ENCODE data around the gene KCTD15.

KCTD15 gene

DNA sequence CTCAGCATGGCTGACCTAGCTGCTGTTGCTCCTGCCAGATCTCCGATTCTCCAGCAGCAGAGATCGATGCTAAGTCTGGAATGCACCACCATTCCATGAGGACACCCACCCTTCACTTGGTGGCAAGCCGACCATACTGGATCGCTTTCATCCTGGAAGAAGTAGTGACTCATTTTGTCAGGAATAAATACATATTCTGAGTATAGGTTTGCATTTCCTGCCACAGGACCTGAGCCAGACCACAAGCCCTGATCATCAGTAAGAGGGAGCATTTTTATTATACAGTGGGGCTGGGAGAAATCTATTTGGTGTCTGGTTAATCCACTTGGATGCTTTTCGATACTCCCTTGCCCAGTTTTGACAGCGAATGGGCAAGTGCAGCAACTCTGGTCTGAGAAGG, 10.9 kb upstream of the KCTD15 start:
- Histone ChIP-seq H3K9ac (ENCODE audit: low read length) (no peak overlapping the region), H3K4me3 (ENCODE audit: low read length) (no peak overlapping the region), H3K27ac (ENCODE audit: low read depth, low read length) (no peak overlapping the region), H3K36me3 (ENCODE audit: control insufficient read depth, insufficient read depth, low read length) (no peaks in the 10 kb centered on the region), H3K27me3 (ENCODE audit: control insufficient read depth, insufficient read depth, low read length) (no peaks in the 10 kb centered on the region), H3K4me1 (ENCODE audit: control insufficient read depth, insufficient read depth, low read length) (no peaks in the 10 kb centered on the region)

DNA sequence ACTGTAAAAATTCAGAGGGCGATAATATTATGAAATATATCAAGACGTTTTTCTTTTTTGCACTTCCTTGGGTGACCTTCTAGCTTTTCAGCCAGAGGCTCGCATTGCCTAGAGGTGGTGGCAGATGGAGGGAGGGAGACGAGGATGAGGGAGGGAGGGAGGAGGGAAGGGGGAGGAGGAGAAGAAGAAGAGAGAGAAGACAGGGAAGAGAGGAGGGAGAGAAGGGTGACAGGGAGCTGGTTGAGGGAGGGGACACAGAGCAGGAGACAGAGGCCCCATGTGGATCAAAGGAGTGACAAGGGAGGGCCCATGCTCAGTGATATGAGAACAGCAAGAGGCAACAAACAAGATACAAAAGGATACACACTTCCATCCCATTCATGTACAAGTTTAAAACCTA, 8.0 kb upstream of the KCTD15 start:
- Histone ChIP-seq H3K27ac (ENCODE audit: low read depth, low read length) (no peak overlapping the region), H3K4me1 (ENCODE audit: control insufficient read depth, insufficient read depth, low read length) (no peaks in the 10 kb centered on the region), H3K27me3 (ENCODE audit: control insufficient read depth, insufficient read depth, low read length) (no peaks in the 10 kb centered on the region), H3K36me3 (ENCODE audit: control insufficient read depth, insufficient read depth, low read length) (no peaks in the 10 kb centered on the region), H3K4me3 (ENCODE audit: low read length) (no peak overlapping the region), H3K9ac (ENCODE audit: low read length) (no peak overlapping the region)

DNA sequence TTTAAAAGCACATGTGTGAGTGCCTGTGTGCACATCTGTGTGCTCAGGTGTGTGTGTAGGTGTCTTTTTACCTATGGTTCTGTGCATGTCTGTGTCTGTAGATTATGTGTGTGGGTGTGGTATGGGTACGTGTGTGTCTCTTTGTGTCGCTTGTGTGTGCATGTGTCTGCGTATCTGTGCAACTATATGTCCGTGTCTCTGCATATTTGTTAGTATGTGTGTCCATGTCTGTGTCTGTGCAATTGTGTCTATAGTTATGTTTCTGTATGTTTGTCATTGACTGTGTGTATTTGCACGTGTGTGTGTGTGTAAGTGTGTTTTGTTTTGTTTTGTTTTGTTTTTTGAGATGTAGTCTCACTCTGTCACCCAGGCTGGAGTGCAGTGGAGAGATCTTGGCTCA, 7.3 kb upstream of the KCTD15 start:
- no peaks in the 10 kb centered on the region for H3K27me3 ChIP-seq (ENCODE audit: control insufficient read depth, insufficient read depth, low read length)
- H3K4me1 ChIP-seq (ENCODE audit: control insufficient read depth, insufficient read depth, low read length), result peaks cover under 1% of the 10 kb centered on the region
- no peak overlapping the region for H3K27ac ChIP-seq (ENCODE audit: low read depth, low read length)
- no peak overlapping the region for H3K4me3 ChIP-seq (ENCODE audit: low read length)
- H3K36me3 ChIP-seq (ENCODE audit: control insufficient read depth, insufficient read depth, low read length), result no peaks in the 10 kb centered on the region
- H3K9ac ChIP-seq (ENCODE audit: low read length), result no peak overlapping the region

DNA sequence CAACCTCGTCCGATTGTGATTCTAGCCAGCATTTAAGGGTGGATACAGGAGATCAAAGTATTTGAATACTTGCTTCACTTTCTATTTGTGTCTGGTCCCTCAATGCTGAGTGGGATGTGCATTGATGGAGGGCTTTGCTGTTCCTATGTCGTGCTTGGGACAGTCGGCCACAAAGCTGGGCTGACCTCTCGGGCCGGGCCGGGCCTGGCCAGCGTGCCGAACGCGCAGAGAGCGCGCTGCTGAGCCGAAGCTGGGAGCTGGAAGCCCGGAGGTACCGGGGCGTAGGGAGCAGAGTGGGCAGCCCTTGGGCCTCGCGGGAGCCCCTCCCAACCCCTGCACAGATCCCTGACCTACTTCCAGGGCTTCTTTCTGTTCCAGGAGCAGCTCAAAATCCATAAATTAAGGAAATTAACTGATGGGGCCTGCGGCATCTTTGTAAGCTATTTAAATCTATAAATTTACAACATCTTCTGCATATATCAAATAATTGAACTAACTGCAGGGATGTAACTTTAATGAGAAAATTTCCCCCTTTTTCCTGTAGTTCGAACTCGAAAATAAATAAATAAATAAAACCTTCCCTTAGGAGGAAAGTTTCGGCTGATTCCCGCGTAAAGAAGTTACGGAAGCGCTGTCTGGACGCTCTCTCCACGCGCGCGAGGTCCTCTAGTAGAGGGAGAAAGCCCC, 1.8 kb upstream of the KCTD15 start:
- Histone ChIP-seq H3K4me1 (ENCODE audit: control insufficient read depth, insufficient read depth, low read length) (peaks cover 11% of the 10 kb centered on the region), H3K27ac (ENCODE audit: low read depth, low read length) (peak overlapping the region; percentile 92), H3K27me3 (ENCODE audit: control insufficient read depth, insufficient read depth, low read length) (no peaks in the 10 kb centered on the region), H3K9ac (ENCODE audit: low read length) (no peak overlapping the region), H3K4me3 (ENCODE audit: low read length) (peak overlapping the region; percentile 72), H3K36me3 (ENCODE audit: control insufficient read depth, insufficient read depth, low read length) (no peaks in the 10 kb centered on the region)

DNA sequence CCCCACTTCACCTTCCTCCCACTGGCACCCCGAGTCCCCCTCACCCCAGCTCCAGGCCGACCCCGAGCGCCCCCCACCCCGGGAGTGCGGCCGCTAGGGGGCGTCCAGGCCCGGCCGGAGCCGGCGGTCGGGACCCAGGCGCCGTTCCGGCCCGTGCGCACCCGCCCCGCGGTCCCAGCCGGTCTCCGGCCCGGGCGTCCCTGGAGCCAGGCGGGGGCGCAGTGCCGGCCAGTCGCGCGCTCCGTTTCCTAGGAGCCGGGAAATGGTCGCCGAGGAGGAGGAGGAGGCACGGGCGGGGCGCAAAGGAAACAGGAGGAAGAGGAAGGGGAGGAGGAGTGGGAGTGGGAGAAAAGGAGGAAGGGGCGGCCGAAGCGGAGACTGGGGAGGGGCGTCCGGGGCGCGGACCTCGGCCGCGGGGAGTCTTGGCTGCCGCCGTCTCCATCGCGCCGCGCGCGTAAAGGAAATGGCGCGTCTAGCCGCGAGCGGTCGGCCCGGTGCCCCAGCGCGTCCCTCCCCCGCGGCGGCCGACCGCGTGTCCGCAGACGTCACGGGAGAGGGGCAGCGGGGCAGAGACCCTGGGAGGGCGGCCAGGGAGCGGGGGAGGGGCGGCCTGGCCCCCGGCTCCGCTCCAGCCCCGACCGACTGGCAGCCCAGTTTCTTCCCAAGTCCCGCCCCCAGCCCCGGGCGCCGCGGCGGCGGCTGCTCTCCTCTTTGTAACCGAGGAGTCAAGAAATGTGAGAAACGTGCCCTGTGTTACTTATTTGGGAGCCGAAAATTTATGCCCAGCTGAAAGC, 1.1 kb upstream of the KCTD15 start:
- Histone ChIP-seq H3K36me3 (ENCODE audit: control insufficient read depth, insufficient read depth, low read length) (no peaks in the 10 kb centered on the region), H3K27me3 (ENCODE audit: control insufficient read depth, insufficient read depth, low read length) (no peaks in the 10 kb centered on the region), H3K4me3 (ENCODE audit: low read length) (peak overlapping the region; percentile 72), H3K9ac (ENCODE audit: low read length) (no peak overlapping the region), H3K4me1 (ENCODE audit: control insufficient read depth, insufficient read depth, low read length) (peaks cover 15% of the 10 kb centered on the region), H3K27ac (ENCODE audit: low read depth, low read length) (peak overlapping the region; percentile 92)

DNA sequence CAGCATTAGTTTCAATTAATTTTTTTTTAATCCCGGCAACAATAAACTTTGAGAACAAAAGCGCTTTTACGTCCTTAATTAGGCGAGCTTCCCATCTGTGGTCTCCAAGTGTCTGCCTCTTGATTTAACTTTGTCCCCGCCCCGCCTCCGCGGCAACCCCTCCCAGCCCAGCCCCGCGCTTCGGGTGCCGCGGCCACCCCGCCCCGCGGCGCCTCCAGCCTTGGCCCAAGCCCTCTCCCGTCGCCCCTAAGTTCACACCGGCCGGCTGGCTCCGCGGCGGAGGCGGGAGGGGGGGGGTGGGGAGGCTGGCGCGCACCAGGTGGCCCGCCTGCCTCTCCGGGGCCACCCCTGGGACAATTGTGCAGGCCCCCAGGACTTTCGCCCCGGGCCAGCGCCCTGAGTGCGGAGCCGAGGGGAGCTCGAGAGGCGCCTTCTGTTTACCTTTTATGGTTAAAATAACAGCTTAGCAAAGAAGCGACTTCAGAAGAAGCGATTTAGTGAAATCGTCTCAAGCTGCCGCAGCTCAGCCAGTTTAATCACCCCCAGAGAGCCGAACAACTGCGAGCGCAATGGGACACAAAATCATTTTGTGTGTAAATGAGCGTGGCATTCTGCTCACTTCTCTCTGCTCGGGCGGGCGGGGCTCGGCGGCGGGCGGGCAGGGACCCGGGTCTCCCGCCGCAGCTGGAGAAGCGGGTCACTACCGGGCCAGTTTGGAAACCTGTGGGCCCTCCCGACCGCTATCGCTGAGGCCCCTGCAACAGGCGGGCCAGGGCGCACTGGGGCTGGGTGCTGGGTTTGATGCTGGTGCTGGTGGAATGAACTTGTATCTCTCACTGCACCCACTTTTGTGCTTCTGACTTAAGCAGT, 1.4 kb downstream of the KCTD15 start:
- peak overlapping the region; percentile 81 for H3K27ac ChIP-seq (ENCODE audit: low read depth, low read length)
- peaks cover 17% of the 10 kb centered on the region for H3K4me1 ChIP-seq (ENCODE audit: control insufficient read depth, insufficient read depth, low read length)
- H3K27me3 ChIP-seq (ENCODE audit: control insufficient read depth, insufficient read depth, low read length), result no peaks in the 10 kb centered on the region
- peak overlapping the region; percentile 3 for H3K9ac ChIP-seq (ENCODE audit: low read length)
- no peaks in the 10 kb centered on the region for H3K36me3 ChIP-seq (ENCODE audit: control insufficient read depth, insufficient read depth, low read length)
- H3K4me3 ChIP-seq (ENCODE audit: low read length), result peak overlapping the region; percentile 52

DNA sequence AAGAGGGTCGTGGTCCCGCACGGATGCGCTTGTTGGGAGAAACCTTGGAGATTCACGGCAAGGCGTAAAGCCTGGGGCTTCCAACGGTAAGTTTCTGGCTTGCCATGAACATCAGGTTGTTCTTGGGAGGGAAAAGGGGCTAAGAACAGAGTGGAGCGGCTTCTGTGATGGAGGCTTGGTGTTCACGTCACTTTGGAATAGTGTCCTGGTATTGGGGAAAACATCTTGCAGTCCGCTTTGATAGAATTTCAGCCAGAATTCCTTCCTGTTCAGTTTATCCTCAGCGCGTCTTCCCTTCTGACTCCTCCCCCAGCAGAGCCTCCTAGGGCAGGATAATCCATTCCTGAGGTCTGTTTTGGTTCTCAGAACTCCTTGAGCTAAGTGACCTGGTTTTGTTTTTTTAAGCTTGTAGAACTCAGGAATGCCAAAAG, 2.0 kb downstream of the KCTD15 start:
- Histone ChIP-seq H3K27ac (ENCODE audit: low read depth, low read length) (peak overlapping the region; percentile 81), H3K4me3 (ENCODE audit: low read length) (peak overlapping the region; percentile 52), H3K27me3 (ENCODE audit: control insufficient read depth, insufficient read depth, low read length) (no peaks in the 10 kb centered on the region), H3K4me1 (ENCODE audit: control insufficient read depth, insufficient read depth, low read length) (peaks cover 17% of the 10 kb centered on the region), H3K36me3 (ENCODE audit: control insufficient read depth, insufficient read depth, low read length) (no peaks in the 10 kb centered on the region), H3K9ac (ENCODE audit: low read length) (peak overlapping the region; percentile 3)

DNA sequence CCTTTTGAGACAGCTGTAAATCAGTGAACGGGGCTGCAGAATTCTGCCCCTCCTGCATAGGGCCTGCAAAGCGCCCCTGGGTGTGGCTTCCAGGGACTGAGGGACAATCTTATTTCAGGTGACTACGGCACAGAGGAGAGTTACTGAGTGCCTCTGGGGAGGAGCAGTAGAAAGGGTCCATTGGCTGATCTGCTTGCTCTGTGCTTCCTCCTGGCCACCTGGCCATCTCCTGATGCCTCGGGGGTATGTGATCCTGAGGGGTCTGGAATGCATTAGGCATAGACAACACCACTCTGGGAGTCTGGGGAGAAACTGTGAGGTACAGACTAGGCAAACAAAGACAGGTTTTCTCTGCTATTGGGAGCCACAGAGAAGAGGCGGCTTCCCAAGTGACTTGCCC, 2.8 kb downstream of the KCTD15 start:
- Histone ChIP-seq H3K9ac (ENCODE audit: low read length) (no peak overlapping the region), H3K36me3 (ENCODE audit: control insufficient read depth, insufficient read depth, low read length) (no peaks in the 10 kb centered on the region), H3K4me1 (ENCODE audit: control insufficient read depth, insufficient read depth, low read length) (peaks cover 17% of the 10 kb centered on the region), H3K27me3 (ENCODE audit: control insufficient read depth, insufficient read depth, low read length) (no peaks in the 10 kb centered on the region), H3K27ac (ENCODE audit: low read depth, low read length) (peak overlapping the region; percentile 81), H3K4me3 (ENCODE audit: low read length) (peak overlapping the region; percentile 52)

DNA sequence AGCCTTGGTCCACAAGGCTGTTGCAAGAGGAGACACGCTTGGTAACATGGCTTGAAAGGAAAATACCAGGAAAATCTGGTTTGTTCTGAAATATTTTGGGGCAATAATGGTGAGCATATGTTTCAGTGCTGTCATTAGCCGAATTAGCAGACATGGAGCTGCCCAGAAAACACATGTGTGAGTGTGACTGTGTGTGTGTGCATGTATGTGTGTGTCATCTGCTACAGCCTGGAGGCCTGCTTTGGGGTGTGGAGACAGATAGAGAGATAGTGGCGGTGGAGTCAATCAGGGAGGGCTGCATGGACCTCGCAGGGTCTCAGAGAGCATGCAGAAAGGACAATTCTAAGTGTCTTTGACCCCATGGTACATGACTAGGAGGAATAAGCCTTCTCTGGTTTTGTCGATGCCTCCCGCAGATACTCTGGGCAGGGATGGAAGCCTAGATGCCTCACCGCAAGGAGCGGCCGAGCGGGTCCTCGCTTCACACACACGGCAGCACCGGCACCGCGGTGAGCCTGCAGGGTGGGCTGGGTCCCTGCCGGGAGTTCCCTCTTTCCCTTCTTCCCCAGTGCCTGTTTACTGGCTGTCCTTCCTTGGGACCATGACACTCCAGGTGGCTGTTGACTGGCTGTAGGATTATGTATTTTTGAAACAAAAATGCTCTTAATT, 3.5 kb downstream of the KCTD15 start:
- Histone ChIP-seq H3K9ac (ENCODE audit: low read length) (no peak overlapping the region), H3K27me3 (ENCODE audit: control insufficient read depth, insufficient read depth, low read length) (no peaks in the 10 kb centered on the region), H3K4me3 (ENCODE audit: low read length) (peak overlapping the region; percentile 12), H3K27ac (ENCODE audit: low read depth, low read length) (peak overlapping the region; percentile 81), H3K36me3 (ENCODE audit: control insufficient read depth, insufficient read depth, low read length) (no peaks in the 10 kb centered on the region), H3K4me1 (ENCODE audit: control insufficient read depth, insufficient read depth, low read length) (peaks cover 17% of the 10 kb centered on the region)

DNA sequence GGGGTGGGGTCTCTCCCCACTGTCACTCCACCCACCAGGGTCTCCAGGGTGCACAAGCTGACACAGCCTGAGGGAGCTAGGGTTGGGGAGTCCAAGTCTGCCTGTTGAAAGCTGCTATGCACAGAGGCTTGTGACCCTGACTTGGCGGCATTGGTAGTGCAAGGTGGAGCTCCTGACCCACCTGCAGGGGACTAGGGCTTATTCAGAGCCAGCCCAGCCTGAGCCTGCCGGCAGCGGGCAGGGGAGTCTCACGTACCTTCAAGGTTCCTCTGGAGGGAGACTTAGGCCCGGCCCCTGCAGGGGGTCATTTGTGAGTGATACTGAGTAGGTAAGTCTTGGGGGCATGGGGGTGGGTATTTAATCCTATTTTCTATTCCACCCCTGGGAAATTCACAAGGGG, 4.7 kb downstream of the KCTD15 start:
- no peaks in the 10 kb centered on the region for H3K27me3 ChIP-seq (ENCODE audit: control insufficient read depth, insufficient read depth, low read length)
- no peaks in the 10 kb centered on the region for H3K36me3 ChIP-seq (ENCODE audit: control insufficient read depth, insufficient read depth, low read length)
- H3K9ac ChIP-seq (ENCODE audit: low read length), result no peak overlapping the region
- no peak overlapping the region for H3K27ac ChIP-seq (ENCODE audit: low read depth, low read length)
- H3K4me1 ChIP-seq (ENCODE audit: control insufficient read depth, insufficient read depth, low read length), result peaks cover 26% of the 10 kb centered on the region
- H3K4me3 ChIP-seq (ENCODE audit: low read length), result no peak overlapping the region

DNA sequence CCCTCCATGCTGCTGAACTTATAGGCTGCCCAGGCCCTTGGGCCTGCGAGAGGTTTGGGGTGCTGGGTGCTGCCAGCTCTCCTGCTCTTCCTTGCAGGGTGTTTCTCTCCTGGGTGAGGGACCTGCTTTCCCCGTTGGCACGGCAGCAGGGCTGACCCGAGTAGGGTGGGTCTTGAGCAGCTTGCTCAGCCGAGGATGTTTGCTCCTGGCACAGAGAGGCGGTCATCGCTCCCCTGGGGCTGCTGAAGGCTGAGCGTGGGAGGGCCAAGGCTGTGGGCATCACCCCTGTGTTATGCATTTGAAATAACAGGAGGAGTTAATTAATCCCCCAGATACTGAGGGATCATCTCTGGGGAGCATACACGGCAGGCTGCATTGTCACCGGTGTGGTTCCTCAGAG, 5.3 kb downstream of the KCTD15 start:
- Histone ChIP-seq H3K4me1 (ENCODE audit: control insufficient read depth, insufficient read depth, low read length) (peaks cover 26% of the 10 kb centered on the region), H3K36me3 (ENCODE audit: control insufficient read depth, insufficient read depth, low read length) (no peaks in the 10 kb centered on the region), H3K9ac (ENCODE audit: low read length) (no peak overlapping the region), H3K4me3 (ENCODE audit: low read length) (no peak overlapping the region), H3K27ac (ENCODE audit: low read depth, low read length) (no peak overlapping the region), H3K27me3 (ENCODE audit: control insufficient read depth, insufficient read depth, low read length) (no peaks in the 10 kb centered on the region)

DNA sequence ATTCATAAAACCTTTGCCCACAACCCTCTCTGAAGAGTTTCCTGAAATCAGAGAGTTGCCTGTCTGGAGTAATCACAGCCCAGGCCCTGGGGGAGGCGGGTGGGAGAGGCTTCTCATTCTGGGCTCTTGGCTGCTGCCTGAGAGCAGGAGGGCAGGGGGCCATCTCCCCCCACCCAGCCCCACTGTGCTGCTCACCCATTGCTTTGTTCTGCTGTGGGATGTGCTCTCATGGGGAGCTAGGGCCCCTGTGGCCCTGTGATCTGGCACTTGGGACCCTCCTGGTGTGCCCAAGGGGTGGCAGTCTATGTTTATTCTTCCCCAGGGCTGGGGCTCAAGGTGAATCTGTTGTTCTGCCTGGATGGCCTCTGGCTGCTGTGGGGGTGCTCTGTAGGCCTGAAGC, 6.1 kb downstream of the KCTD15 start:
- H3K27me3 ChIP-seq (ENCODE audit: control insufficient read depth, insufficient read depth, low read length), result no peaks in the 10 kb centered on the region
- H3K4me1 ChIP-seq (ENCODE audit: control insufficient read depth, insufficient read depth, low read length), result peaks cover 26% of the 10 kb centered on the region
- no peaks in the 10 kb centered on the region for H3K36me3 ChIP-seq (ENCODE audit: control insufficient read depth, insufficient read depth, low read length)
- no peak overlapping the region for H3K27ac ChIP-seq (ENCODE audit: low read depth, low read length)
- H3K9ac ChIP-seq (ENCODE audit: low read length), result no peak overlapping the region
- no peak overlapping the region for H3K4me3 ChIP-seq (ENCODE audit: low read length)
